ENCODE data around the gene SPDYE3. TPM values are rescaled to one million over a fixed set of nuclear protein-coding genes. Genes with fewer than 3 reads are reported as not detected.
A peak's percentile ranks its signal among the peaks of the same experiment; 100 is the strongest.

SPDYE3 gene
- total RNA-seq, 1 experiment from 2014 or later = not detected

DNA sequence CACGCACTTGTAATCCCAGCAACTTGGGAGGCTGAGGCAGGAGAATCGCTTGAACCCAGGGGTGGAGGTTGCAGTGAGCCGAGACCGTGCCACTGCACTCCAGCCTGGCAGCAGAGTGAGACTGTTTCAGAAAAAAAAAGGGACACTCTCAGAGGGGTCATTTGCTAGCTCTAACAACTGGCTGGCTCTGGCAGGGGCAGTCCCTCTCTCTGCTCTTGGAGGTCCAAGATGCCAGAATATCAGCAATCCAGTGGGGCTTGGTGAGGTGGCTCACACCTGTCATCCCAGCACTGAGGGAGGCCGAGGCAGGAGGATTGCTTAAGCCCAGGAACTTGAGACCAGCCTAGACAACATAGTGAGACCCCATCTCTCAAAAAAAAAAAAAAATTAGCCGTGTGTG, 63.2 kb downstream of the SPDYE3 start:
- POLR2A ChIA-PET = no interaction called here

DNA sequence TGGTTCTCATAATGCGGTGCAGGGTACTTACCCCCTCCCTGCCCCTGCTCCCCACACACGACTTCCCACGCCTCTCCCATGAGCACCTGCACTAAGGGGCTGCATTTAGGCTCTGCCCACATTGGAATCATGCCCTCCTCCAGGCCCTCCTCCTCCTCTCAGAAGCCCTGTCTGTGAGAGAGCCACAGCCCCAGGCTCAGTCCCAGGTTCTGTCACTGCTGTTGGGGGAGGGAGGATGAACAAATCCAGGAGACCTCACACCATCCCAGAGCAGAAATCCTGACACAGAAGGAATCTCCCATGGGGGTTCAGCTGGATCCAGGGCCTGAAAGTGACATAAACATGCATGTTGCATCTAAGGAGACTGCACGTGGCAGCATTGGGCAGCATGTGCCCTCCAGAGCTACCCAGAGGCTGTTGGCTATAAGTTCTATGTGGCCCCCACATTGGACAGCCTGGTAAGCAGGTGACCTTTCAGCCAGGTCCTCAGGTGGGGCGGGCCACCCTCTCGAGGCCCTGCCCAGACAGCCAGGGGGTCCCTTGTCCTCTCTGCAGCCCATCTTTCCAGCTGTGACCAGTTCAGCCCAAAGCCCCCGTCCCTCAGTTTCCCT, 64.2 kb downstream of the SPDYE3 start:
- Mint-ChIP-seq H3K4me1 (peaks cover 48% of the 10 kb centered on the region), H3K36me3 (peaks cover 6% of the 10 kb centered on the region), H3K4me3 (no peak overlapping the region), H3K27ac (no peak overlapping the region), H3K27me3 (ENCODE audit: low read depth) (no peaks in the 10 kb centered on the region), H3K9me3 (no peaks in the 10 kb centered on the region)
- ChIA-PET POLR2A (no interaction called here), CTCF (interaction anchor here (0.7 kb wide), 1 partner anchor 36 kb away, joined by 3 read pairs; no protein-coding TSS in a partner anchor)
- no peak for ATAC-seq
- no peak for DNase-seq (ENCODE audit: low spot score)
- TF ChIP-seq, protein P1, sequence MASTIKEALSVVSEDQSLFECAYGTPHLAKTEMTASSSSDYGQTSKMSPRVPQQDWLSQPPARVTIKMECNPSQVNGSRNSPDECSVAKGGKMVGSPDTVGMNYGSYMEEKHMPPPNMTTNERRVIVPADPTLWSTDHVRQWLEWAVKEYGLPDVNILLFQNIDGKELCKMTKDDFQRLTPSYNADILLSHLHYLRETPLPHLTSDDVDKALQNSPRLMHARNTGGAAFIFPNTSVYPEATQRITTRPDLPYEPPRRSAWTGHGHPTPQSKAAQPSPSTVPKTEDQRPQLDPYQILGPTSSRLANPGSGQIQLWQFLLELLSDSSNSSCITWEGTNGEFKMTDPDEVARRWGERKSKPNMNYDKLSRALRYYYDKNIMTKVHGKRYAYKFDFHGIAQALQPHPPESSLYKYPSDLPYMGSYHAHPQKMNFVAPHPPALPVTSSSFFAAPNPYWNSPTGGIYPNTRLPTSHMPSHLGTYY (CRISPR knock-in tag; IDR thresholded peaks at IDR 0.05) = 0 out of 2 replicates have a peak, but pooled peaks have one; percentile 59
- TF ChIP-seq RORB (CRISPR knock-in tag; IDR thresholded peaks at IDR 0.05) = no peak

More for the DNA sequence above, 63.2 kb downstream of the SPDYE3 start:
- Mint-ChIP-seq H3K27ac (peak overlapping the region; percentile 87), H3K27me3 (ENCODE audit: low read depth) (no peaks in the 10 kb centered on the region), H3K9me3 (no peaks in the 10 kb centered on the region), H3K4me3 (no peak overlapping the region), H3K4me1 (peaks cover 47% of the 10 kb centered on the region), H3K36me3 (peaks cover 6% of the 10 kb centered on the region)
- no peak for ATAC-seq
- TF ChIP-seq, protein P2, sequence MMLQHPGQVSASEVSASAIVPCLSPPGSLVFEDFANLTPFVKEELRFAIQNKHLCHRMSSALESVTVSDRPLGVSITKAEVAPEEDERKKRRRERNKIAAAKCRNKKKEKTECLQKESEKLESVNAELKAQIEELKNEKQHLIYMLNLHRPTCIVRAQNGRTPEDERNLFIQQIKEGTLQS (CRISPR knock-in tag; conservative IDR thresholded peaks at IDR 0.05) = no peak
- TF ChIP-seq, protein P3, sequence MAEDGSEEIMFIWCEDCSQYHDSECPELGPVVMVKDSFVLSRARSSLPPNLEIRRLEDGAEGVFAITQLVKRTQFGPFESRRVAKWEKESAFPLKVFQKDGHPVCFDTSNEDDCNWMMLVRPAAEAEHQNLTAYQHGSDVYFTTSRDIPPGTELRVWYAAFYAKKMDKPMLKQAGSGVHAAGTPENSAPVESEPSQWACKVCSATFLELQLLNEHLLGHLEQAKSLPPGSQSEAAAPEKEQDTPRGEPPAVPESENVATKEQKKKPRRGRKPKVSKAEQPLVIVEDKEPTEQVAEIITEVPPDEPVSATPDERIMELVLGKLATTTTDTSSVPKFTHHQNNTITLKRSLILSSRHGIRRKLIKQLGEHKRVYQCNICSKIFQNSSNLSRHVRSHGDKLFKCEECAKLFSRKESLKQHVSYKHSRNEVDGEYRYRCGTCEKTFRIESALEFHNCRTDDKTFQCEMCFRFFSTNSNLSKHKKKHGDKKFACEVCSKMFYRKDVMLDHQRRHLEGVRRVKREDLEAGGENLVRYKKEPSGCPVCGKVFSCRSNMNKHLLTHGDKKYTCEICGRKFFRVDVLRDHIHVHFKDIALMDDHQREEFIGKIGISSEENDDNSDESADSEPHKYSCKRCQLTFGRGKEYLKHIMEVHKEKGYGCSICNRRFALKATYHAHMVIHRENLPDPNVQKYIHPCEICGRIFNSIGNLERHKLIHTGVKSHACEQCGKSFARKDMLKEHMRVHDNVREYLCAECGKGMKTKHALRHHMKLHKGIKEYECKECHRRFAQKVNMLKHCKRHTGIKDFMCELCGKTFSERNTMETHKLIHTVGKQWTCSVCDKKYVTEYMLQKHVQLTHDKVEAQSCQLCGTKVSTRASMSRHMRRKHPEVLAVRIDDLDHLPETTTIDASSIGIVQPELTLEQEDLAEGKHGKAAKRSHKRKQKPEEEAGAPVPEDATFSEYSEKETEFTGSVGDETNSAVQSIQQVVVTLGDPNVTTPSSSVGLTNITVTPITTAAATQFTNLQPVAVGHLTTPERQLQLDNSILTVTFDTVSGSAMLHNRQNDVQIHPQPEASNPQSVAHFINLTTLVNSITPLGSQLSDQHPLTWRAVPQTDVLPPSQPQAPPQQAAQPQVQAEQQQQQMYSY (CRISPR knock-in tag; IDR thresholded peaks at IDR 0.05) = no peak
- TF ChIP-seq RELA (CRISPR knock-in tag; IDR thresholded peaks at IDR 0.05; ENCODE audit: borderline replicate concordance) (no peak), JUN (CRISPR knock-in tag; IDR thresholded peaks at IDR 0.05) (no peak), EMX1 (CRISPR knock-in tag; IDR thresholded peaks at IDR 0.05) (0 out of 2 replicates have a peak, but pooled peaks have one; percentile 14), CREM (CRISPR knock-in tag; IDR thresholded peaks at IDR 0.05) (no peak)
- no peak for DNase-seq (ENCODE audit: low spot score)
- CTCF ChIA-PET = interaction anchor here (1.0 to 1.9 kb wide), 3 partner anchors 10 to 37 kb away, joined by 3 to 11 read pairs (median 3); no protein-coding TSS in a partner anchor

Other genes with a start within 250 kb of the SPDYE3 start
- 38.1 to 48.3 TPM (median 39.1 TPM) in 3 replicates for gene ZNF3, start 226.0 kb upstream of the SPDYE3 start, total RNA-seq (2021)
- 118 to 124 TPM (median 119 TPM) in 3 replicates for gene COPS6, start 218.7 kb upstream of the SPDYE3 start, total RNA-seq (2021)
- gene MCM7, start 206.3 kb upstream of the SPDYE3 start, total RNA-seq (2021) = 306 to 351 TPM (median 315 TPM) in 3 replicates
- gene AP4M1, start 206.1 kb upstream of the SPDYE3 start, total RNA-seq (2021) = 16.9 to 18.0 TPM (median 17.4 TPM) in 3 replicates
- 121 to 132 TPM (median 122 TPM) in 3 replicates for gene TAF6, start 188.3 kb upstream of the SPDYE3 start, total RNA-seq (2021)
- gene CNPY4, start 188.1 kb upstream of the SPDYE3 start, total RNA-seq (2021) = 14.3 to 15.1 TPM (median 14.6 TPM) in 3 replicates
- gene MBLAC1, start 180.7 kb upstream of the SPDYE3 start, total RNA-seq (2021) = 3.0 to 3.5 TPM (median 3.0 TPM) in 3 replicates
- 199 to 235 TPM (median 227 TPM) in 3 replicates for gene LAMTOR4, start 158.8 kb upstream of the SPDYE3 start, total RNA-seq (2021)
- gene TRAPPC14, start 149.0 kb upstream of the SPDYE3 start, total RNA-seq (2021) = 25.0 to 28.0 TPM (median 25.1 TPM) in 3 replicates
- 8.1 to 10.3 TPM (median 8.9 TPM) in 3 replicates for gene GAL3ST4, start 139.1 kb upstream of the SPDYE3 start, total RNA-seq (2021)
- gene GPC2, start 130.3 kb upstream of the SPDYE3 start, total RNA-seq (2021) = 52.1 to 63.9 TPM (median 63.0 TPM) in 3 replicates
- 5.2 to 7.6 TPM (median 5.5 TPM) in 3 replicates for gene STAG3, start 129.8 kb upstream of the SPDYE3 start, total RNA-seq (2021)
- 0.37 to 0.55 TPM in 2 of 3 replicates, not detected in the other for gene PVRIG, start 87.8 kb upstream of the SPDYE3 start, total RNA-seq (2021)
- 30.2 to 35.8 TPM (median 30.7 TPM) in 3 replicates for gene PILRB, start 50.4 kb downstream of the SPDYE3 start, total RNA-seq (2021)
- 1.8 to 3.2 TPM (median 3.0 TPM) in 3 replicates for gene PILRA, start 65.8 kb downstream of the SPDYE3 start, total RNA-seq (2021)
- 1.4 to 1.5 TPM (median 1.4 TPM) in 3 replicates for gene ZCWPW1, start 121.0 kb downstream of the SPDYE3 start, total RNA-seq (2021)
- gene MEPCE, start 122.1 kb downstream of the SPDYE3 start, total RNA-seq (2021) = 41.9 to 49.6 TPM (median 47.7 TPM) in 3 replicates
- 85.9 to 90.8 TPM (median 88.3 TPM) in 3 replicates for gene PPP1R35, start 128.8 kb downstream of the SPDYE3 start, total RNA-seq (2021)
- 0.33 to 0.48 TPM (median 0.39 TPM) in 3 replicates for gene SPACDR, start 156.6 kb downstream of the SPDYE3 start, total RNA-seq (2021)
- gene TSC22D4, start 171.5 kb downstream of the SPDYE3 start, total RNA-seq (2021) = 27.5 to 34.5 TPM (median 29.7 TPM) in 3 replicates
- 6.2 to 7.6 TPM (median 6.7 TPM) in 3 replicates for gene NYAP1, start 176.2 kb downstream of the SPDYE3 start, total RNA-seq (2021)
- gene AGFG2, start 231.5 kb downstream of the SPDYE3 start, total RNA-seq (2021) = 6.4 to 7.4 TPM (median 7.4 TPM) in 3 replicates